ENCODE measurements around the gene GNA12.
"Not testable (repeated sequence)": the region's sequence is repeated elsewhere in the genome, so short reads cannot be mapped to it uniquely, and the experiment has no call there.

Gene GNA12

GRCh38 chr7:2743523-2744185, 100.5 kb downstream of the GNA12 start:
- DNase-seq: not testable (repeated sequence)

DNA sequence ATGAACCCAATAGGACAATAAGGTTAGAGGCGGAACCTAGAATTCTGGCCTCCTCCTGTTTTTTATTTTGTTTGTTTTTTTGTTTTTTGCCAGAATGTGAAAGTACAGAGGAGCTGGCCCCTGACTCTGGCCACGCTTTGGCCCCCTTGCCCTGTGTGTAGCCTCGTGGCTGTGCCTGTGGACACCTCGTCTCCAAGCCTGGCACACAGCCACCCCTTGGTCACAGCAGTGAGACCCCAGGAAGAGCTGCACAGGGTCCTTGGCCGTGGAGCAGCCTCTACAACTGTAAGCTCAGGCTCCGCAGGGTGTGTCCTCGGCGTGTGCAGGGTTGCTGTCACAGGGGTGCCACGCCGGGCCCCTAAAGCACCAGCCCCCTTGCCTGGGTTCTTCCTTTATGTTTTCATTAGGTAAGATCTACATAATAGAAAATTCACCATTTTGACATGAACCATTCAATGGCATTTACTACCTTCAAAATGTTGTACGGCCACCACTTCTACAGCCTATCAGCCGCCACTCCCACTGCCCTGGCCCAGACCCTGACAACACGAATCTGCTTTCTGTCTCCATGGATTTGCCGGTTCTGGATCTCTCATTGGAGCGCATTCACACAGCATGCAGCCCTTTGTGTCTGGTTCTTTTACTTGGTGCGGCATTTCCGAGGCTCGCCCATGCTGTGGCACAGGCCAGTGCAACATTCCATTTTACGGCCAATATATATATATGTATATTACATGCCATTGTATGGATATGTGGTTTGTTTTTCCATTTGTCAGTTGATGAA, 105.2 kb downstream of the GNA12 start:
- no peak for DNase-seq

- DNase-seq: peak in 1 of 2 experiments; percentile 21
These were observed 106.2 kb downstream of the GNA12 start for GRCh38 chr7:2737771-2738540.

GRCh38 chr7:2737005-2737743, 106.9 kb downstream of the GNA12 start:
- not testable (repeated sequence) for DNase-seq

GRCh38 chr7:2736411-2736914, 107.6 kb downstream of the GNA12 start:
- no peak for DNase-seq

DNA sequence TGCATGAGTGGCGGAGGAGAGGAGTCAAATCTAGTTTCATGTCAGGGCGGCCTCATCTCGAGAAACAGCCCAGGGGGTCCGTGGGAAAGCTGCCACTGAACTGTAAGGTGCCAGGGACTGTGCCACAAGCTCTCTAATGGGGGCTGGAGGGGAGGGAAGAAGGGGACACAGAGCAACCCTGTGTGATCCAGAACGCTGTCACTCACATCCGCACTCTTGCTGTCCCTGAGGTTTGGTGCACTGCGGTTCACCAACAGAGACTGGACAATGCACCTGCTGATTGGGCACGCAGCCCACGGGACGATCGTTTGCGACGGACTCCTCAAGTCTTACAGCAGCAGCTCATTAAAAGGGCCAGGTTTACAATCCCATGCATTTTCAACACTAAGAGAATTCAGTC, 108.4 kb downstream of the GNA12 start:
- no peak for DNase-seq

DNA sequence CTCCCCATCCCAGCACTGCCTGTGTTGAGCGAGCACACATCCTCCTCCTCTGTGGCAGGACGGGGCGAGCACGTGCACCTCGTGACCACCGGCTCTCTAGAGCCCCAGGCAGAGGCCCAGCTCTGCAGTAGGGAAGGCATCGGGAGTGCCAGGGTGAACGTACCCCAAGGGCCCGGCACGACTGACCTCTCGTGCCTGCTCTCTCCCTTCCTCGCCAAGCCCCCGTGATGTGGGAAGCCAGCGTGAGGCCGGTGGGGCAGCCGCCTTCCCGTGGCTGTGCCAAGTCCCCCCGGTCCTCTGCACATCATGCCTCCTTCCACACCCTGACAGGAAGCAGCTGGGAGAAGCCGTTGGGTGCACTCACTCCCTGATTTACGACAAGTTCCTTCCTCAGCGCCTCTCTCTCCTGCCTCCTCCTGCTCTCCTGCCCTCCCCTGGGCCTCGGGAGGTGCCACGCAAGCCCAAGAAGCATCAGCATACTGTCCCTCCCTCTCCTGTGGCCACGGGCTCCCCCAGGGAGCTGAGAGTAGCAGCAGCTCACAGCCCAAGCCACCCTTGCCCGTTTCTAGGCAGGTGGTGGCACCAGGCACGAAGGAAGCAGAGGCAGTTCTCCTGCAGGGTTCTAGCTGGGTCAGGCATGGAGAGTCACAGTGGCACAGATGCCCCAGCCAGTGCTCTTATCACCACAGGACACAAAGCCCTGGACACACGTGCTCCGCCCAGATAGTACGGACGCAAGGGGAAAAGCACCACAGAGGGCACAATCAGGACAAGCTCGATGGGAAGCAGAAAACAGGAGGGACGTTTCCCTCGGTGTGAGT, 109.1 kb downstream of the GNA12 start:
- no peak for DNase-seq

GRCh38 chr7:2734084-2734686, 109.9 kb downstream of the GNA12 start:
- no peak for DNase-seq

DNA sequence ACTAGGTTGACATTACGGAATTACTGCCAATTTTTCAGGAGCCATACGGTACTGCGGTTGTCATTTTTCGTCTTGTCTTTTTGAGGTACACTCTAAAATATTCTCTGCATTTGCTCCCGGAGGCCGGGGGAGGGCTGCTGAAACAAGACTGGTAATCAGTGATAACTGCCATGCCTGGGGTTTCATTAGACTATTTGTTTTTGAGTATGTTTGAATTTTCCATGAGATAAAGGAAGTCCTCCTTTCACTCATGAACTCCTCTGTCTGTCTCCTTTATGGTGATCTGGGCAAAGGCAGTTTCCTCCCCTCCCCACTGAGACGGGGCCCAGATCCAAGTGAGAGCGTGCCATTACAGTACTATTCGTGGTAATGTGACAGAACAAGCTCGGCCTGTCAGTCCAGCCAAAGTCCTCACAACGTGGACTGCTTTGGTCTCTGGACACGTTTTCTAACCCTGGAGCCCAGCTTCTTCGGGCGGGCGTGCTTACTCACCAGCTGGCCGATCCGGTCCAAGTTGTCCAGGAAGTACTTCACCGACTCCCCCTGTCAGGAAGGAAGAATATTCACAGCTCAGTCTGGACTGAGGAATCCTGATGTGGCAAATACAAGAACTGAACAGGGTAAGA, 111.0 kb downstream of the GNA12 start:
- no peak for DNase-seq

DNA sequence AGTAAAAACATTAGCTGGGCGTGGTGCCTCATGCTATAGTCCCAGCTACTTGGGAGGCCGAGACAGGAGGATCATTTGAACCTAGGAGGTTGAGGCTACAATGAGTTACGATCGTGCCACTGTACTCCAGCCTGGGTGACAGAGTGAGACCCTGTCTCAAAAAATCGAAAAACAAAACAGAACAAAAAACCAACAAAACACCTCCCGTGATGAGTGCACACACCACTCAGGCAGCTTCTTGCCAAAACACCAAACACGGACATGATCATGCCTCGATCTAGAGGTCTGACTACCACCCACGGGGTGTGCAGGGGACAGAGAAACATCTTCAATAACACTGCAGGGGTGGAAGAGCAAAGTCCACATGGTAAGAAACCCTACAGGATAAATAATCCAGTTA, 111.7 kb downstream of the GNA12 start:
- no peak for DNase-seq

DNA sequence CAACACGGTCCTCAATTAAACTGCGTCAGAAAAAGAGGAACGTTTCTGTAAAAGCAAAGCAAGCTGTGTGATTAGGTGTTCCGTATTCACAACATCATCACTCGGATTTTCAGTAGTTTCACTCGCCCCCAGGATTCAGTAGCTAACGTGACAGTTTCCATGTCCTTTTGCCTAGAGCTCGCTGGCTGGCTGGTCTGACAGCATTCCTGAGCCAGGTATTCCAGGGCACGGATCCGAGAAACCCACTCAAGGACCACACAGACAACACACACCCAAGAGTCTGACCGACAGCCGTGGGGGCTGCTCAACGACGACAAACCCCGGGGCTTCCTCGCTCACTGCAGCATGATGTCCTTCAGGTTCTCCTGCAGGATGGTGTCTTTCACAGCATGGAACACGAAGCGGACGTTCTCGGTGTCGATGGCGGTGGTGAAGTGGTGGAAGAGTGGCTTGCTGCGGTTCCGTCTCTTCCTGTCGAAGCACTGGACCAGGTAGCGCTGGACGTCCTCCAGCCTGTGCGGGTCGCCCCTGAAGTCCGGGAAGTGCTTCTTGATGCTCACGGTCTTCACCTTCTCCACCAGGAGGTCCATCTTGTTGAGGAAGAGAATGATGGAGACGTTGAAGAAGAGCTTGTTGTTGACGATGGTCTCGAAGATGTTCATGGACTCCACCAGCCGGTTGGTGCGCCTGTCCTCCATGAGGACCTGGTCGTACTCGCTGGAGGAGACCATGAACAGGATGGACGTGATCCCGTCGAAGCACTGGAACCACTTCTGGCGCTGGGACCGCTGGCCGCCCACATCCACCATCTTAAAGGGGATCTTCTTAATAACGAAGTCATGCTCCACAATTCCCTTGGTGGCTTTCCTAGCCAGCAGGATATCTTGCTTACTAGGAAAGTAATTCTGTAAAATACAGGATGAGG, 113.0 kb downstream of the GNA12 start:
- DNase-seq: no peak

DNA sequence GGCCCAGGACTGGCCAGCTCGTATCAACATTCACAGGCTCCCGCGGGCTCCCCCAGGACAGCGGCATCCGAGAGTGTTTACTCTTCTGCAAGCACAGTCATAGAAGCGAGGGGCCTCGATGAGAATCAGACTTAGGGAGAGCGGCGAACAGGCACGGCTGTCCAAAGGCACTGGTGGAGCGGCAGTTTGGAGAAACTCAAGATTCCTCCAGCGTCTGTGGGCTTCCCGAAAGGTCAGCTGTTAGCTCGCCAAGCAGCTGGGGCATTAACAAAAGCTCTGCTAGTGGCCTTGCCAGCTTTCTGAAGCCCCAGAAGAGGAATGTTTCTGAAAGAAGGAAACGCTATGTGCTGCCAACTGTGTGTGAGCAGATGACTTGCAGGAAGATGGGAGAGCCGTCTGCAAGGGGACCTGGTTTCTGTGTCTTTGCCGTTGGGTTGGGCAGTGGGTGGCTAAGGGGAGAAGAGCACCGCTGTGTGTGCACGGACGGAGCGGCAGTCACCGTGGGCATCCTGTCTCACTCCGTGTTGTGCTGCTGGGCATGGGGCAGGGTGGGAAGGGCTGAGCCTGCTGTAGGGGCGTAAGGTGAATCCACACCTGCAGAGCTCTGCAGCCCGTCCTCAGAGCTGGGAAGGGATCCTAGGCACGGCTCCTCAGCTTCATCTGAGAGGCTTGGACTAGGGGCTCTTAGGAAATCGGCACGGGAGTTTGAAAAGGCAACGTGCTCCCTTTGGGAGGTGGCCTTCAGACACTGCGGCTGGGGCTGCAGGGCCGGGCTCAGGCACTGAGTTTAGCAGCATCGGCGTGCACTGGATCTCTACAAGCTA, 114.0 kb downstream of the GNA12 start:
- no peak for DNase-seq

- no peak for DNase-seq
These were observed 114.8 kb downstream of the GNA12 start for GRCh38 chr7:2729031-2729892.

DNA sequence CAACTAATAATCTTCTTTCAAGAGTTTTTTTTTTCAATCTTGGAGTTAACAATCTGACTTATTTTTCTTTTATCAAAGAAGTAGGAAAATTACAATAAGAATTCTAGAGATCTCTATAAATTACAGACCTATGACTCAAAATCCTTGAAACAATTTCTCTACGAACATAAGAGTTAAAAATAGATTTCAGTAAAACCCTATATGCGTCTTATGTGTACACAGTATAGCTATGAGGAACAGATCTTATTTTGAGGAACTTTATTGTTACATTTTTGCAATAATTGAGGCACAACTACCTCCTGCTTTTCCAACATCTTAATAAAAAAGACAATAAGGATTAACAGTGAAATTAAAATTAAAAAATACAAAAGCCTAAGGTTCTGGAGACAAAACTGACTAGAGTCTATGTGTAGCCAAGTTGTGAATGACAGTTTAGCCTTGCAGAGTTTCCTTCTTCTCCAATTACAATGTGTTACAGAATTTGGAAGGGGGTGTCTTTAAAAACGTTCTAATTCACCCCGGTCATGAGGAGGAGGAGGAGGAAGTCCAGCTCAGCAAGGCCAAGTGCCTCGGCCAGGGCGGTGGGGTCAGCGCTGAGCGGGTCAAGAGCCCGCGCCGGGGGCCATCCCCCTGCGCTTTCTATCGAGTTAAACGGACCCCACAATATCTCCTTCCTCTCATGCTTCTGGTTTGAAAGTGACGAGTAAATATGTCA, 115.6 kb downstream of the GNA12 start:
- no peak for DNase-seq

DNA sequence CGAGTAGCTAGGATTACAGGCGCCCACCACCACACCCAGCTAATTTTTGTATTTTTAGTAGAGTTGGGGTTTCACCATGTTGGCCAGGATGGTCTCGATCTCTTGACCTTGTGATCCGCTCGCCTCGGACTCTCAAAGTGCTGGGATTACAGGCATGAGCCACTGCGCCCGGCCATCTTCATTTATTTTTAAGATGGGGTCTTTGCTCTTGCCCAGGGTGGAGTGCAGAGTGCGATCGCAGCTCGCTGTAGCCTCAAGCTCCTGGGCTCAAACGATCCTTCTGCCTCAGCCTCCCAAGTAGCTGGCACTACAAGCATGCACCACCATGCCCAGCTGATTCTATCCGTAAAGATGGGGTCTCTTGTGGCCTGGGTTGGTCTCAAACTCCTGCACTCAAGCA, 116.9 kb downstream of the GNA12 start:
- DNase-seq: not testable (repeated sequence)

DNA sequence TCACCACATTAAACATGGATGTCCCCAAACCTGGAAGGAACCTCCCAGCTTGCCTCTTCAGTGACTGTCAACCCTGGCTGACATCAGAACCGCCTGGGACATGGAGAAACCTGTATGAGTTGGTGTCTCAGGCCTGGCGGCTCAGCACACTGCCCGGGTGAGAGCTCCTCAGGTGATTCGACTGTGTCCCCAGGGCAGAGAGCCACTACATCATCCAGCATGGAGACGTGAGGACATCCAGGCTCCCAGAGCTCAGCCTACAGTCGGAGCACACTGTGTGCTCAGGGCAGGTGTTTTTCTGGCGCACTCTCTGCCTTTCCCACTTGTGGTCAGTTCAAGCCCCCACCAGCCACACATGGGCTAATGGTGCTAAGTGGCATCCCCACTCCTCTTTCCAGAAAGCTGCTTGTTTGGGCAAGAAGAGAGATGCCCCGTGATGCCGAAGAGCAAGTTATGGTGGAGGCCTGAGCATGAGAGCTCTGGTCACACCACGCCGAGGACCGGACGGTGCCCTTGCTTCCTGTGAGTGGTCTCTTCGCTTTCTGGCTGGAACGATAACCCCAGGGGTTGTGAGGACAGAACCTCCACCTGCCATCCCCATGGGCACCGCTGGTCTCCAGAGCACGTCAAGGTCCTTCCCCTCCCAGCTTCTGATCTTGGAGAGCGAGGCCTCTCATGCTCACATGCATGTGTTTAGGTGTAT, 117.6 kb downstream of the GNA12 start:
- DNase-seq: no peak
